ENCODE measurements around the gene CABLES2. TPM values are rescaled to one million over a fixed set of nuclear protein-coding genes. Genes with fewer than 3 reads are reported as not detected.

Gene CABLES2
- total and polyA plus RNA-seq, 10 of the 15 experiments (the other 5 are each of a cell fraction or from before 2014, with no cell fraction given): 2.2 to 14.9 (median 5.3) TPM

- H4K20me1 ChIP-seq (ENCODE audit: control insufficient read depth, insufficient read depth): no peaks in the 10 kb centered on the region; the same call in 1 of the 2 replicates
- TF ChIP-seq HDAC2 (IDR thresholded peaks at IDR 0.05) (no peak), ZNF622 (IDR thresholded peaks at IDR 0.05) (no peak), ETV6 (conservative IDR thresholded peaks at IDR 0.05 in 1 of 2, IDR thresholded peaks at IDR 0.05 in 1 of 2; ENCODE audit: borderline replicate concordance in 1 of 2, low read depth in 1 of 2) (no peak), CREB1 (IDR thresholded peaks at IDR 0.05; ENCODE audit: low read depth) (no peak), NR2C2 (IDR thresholded peaks at IDR 0.05; ENCODE audit: borderline replicate concordance, control insufficient read depth, insufficient read length, low read depth) (no peak), EZH2 (IDR thresholded peaks at IDR 0.05; ENCODE audit: borderline replicate concordance, control insufficient read depth, low read depth, low read length) (no peak), IKZF1 (conservative IDR thresholded peaks at IDR 0.05) (no peak), RB1 (IDR thresholded peaks at IDR 0.05; ENCODE audit: borderline replicate concordance) (no peak), CBFB (IDR thresholded peaks at IDR 0.05; ENCODE audit: low read depth) (no peak)
- H3K36me3 ChIP-seq (ENCODE audit: control insufficient read depth in 2 of 2, insufficient read depth in 2 of 2, low read length in 1 of 2): peaks cover 0 to 5% of the 10 kb centered on the region in 2 experiments; a peak in 2 of 4 replicates
- intact Hi-C loops (cut with micrococcal nuclease; ENCODE audit: unreplicated experiment) (no loop called here), in situ Hi-C loops (cut with MboI) (no loop called here)
- ChIA-PET SMC1A (ENCODE audit: uncharacterized antibody, unreplicated experiment) (no interaction called here), POLR2A (no interaction called here), CTCF (no interaction called here), RAD21 (ENCODE audit: unreplicated experiment) (no interaction called here)
- H2AFZ ChIP-seq (ENCODE audit: control insufficient read depth, low read depth, low read length): no peak overlapping the region
- no peak overlapping the region for H3K27ac ChIP-seq (ENCODE audit: control insufficient read depth, insufficient read depth)
- H3K79me2 ChIP-seq (ENCODE audit: control insufficient read depth, insufficient read depth, low read length): peaks cover 2% of the 10 kb centered on the region
- no peak overlapping the region for H3K9ac ChIP-seq (ENCODE audit: control insufficient read depth, insufficient read depth, low read length)
- H3K4me2 ChIP-seq (ENCODE audit: control insufficient read depth, insufficient read depth): no peak overlapping the region
- BruUV-seq (replicated peaks): no TSS peak
- H3K27me3 ChIP-seq (replicated peaks in 1 of 2; ENCODE audit: control insufficient read depth in 2 of 2, insufficient read depth in 2 of 2, low read length in 1 of 2): no peaks in the 10 kb centered on the region
- H3K9me3 ChIP-seq (replicated peaks; ENCODE audit: control insufficient read depth, insufficient read depth, low read length): no peaks in the 10 kb centered on the region; the same call in 2 of the 3 replicates
- H3K4me3 ChIP-seq: no peak overlapping the region
- no peaks in the 10 kb centered on the region for H3K4me1 ChIP-seq (ENCODE audit: control insufficient read depth, insufficient read depth, low read length)
- FAIRE-seq (no peak), ATAC-seq (no peak), DNase-seq (ENCODE audit: low read depth, low spot score) (no peak)
- 55% methylated on average over 10 of the region's 10 CpGs for WGBS (ENCODE audit: insufficient coverage, insufficient replicate concordance, low lambda C conversion rate, missing lambda C conversion rate)
These were observed 6.5 kb downstream of the CABLES2 start for GRCh38 chr20:62400541-62400940.
